Mononuclear cell (primary cell): ENCODE data around the gene DCUN1D5. TPM values are rescaled to one million over a fixed set of nuclear protein-coding genes. Genes with fewer than 3 reads are reported as not detected.

Experiments
- H3K27me3 ChIP-seq: 2 replicates; pipeline ENCODE4 v1.6.0; 2011; ENCODE audit warnings: low read length, control low read depth; ENCODE audit not compliant: insufficient read depth
- H3K4me1 ChIP-seq: 2 replicates; pipeline ENCODE4 v1.5.1; 2011; ENCODE audit warnings: mild to moderate bottlenecking, low read length, control low read depth; ENCODE audit not compliant: insufficient read depth
- H3K4me3 ChIP-seq: 2 replicates; pipeline ENCODE4 v1.5.1; 2011; ENCODE audit warnings: mild to moderate bottlenecking, low read length, moderate library complexity
- H3K9me3 ChIP-seq: 2 replicates; pipeline ENCODE4 v1.5.1; 2011; ENCODE audit warnings: low read depth, mild to moderate bottlenecking, control low read depth, low read length
- total RNA-seq: library from RNA; depleted of rRNA; stranded (reverse); fragments of >200 nt; gene quantifications from one replicate; pipeline ENCODE4 v1.2.3, GENCODE V29; 2012

Gene DCUN1D5
- 23.1 TPM for total RNA-seq

- peak within 1 kb of the TSS; percentile 89 for H3K4me3 ChIP-seq
- peaks cover 35% of the 10 kb centered on the region for H3K27me3 ChIP-seq
- peaks cover 15% of the 10 kb centered on the region for H3K4me1 ChIP-seq
- no peaks in the 10 kb centered on the region for H3K9me3 ChIP-seq
Observed at GRCh38 chr11:103091801-103092524, at the start of gene DCUN1D5. Gene DCUN1D5 (minus strand): TSS chr11:103092160. CDS start chr11:103091872, 288 bp downstream.

DNA sequence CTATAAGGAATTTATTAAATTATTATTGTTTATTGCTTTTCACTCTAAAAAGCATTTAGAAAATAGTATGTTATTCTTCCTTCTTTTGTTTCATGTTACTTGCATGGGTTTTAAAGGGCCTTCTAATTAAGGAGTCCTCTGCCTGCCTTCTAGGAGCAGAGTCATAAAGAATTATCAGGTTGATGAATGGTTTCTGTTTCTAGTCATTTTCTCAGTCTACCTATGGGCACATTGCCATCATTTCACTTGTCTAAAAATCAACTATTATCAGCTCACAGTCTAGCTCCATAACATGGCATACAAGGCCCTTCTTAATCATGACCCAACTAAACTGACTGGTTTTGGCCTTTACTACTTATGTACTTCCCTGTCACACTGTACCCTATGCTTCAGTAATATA lies 33.5 kb upstream of the DCUN1D5 start:
- Histone ChIP-seq H3K27me3 (no peaks in the 10 kb centered on the region), H3K4me3 (no peak overlapping the region), H3K9me3 (no peaks in the 10 kb centered on the region), H3K4me1 (no peaks in the 10 kb centered on the region)

- H3K4me3 ChIP-seq, result no peak overlapping the region
- H3K27me3 ChIP-seq, result no peaks in the 10 kb centered on the region
- H3K9me3 ChIP-seq, result no peaks in the 10 kb centered on the region
- peaks cover 3% of the 10 kb centered on the region for H3K4me1 ChIP-seq
Observed at GRCh38 chr11:103114836-103115235, 22.9 kb upstream of the DCUN1D5 start.

- Histone ChIP-seq H3K4me3 (no peak overlapping the region), H3K27me3 (peaks cover under 1% of the 10 kb centered on the region), H3K9me3 (no peaks in the 10 kb centered on the region), H3K4me1 (peaks cover 16% of the 10 kb centered on the region)
Observed at GRCh38 chr11:103112364-103112763, 20.4 kb upstream of the DCUN1D5 start.

- H3K4me3 ChIP-seq, result no peak overlapping the region
- H3K27me3 ChIP-seq, result peaks cover 3% of the 10 kb centered on the region
Observed at GRCh38 chr11:103111400-103111799, 19.4 kb upstream of the DCUN1D5 start.

GRCh38 chr11:103110391-103110790 lies 18.4 kb upstream of the DCUN1D5 start:
- H3K4me3 ChIP-seq, result no peak overlapping the region
- peaks cover 16% of the 10 kb centered on the region for H3K4me1 ChIP-seq
- H3K27me3 ChIP-seq, result peaks cover 6% of the 10 kb centered on the region
- H3K9me3 ChIP-seq, result no peaks in the 10 kb centered on the region

More at GRCh38 chr11:103111400-103111799, 19.4 kb upstream of the DCUN1D5 start:
- H3K4me1 ChIP-seq, result peaks cover 16% of the 10 kb centered on the region
- H3K9me3 ChIP-seq, result no peaks in the 10 kb centered on the region

- Histone ChIP-seq H3K4me3 (peak overlapping the region; percentile 69), H3K9me3 (no peaks in the 10 kb centered on the region), H3K27me3 (peaks cover 9% of the 10 kb centered on the region), H3K4me1 (peaks cover 16% of the 10 kb centered on the region)
Observed at GRCh38 chr11:103109818-103110388, 17.9 kb upstream of the DCUN1D5 start.

DNA sequence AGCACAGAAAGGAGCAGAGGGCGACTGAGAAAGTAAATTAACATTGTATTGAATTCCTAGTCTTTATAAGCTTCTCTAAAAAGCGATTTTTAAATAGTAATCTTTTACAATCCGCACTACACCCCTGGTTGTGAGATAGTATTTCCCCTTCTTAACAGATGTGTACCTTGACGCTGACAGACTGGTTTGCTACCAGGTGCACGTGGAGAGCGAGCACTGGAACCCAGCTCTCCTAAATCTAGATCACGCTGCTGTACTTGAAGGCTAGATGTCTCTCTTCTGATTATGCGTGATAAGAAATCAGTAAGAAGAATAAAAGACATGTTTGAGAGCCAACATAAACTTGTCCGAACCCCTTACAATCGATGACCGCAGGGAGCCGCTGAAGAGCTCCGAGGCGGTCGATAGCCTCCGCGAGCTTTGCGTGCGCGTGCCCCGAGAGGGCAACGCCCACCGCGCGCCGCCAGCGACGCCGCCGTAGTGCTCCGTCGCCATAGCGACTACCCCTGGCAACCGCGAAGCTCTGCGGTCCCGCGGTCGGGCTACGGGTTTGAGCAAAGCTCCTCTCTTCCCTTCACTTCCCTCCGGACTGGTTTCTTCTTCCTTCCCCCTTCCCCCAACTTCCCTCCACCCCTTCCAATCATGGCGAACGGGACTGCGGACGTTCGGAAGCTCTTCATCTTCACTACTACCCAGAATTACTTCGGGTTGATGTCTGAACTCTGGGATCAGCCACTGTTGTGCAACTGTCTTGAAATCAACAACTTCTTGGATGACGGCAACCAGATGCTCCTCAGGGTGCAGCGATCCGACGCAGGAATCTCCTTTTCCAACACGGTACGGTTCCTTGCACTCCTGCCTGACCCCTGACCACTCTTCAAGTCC lies 17.2 kb upstream of the DCUN1D5 start, which contains the start of gene DYNC2H1:
Gene DYNC2H1 (plus strand): TSS at position 494 of the 885 bp plus-strand sequence. CDS start 149 bp downstream, at position 643.
- Histone ChIP-seq H3K27me3 (peaks cover 16% of the 10 kb centered on the region), H3K9me3 (no peaks in the 10 kb centered on the region), H3K4me1 (peaks cover 16% of the 10 kb centered on the region), H3K4me3 (peak within 1 kb of the TSS; percentile 69)

- H3K27me3 ChIP-seq, result peaks cover 60% of the 10 kb centered on the region
Observed at GRCh38 chr11:103097279-103097678, 5.3 kb upstream of the DCUN1D5 start.

GRCh38 chr11:103091064-103091800 lies 728 bp downstream of the DCUN1D5 start:
- peaks cover 15% of the 10 kb centered on the region for H3K4me1 ChIP-seq
- H3K27me3 ChIP-seq, result peaks cover 30% of the 10 kb centered on the region
- H3K4me3 ChIP-seq, result peak overlapping the region; percentile 89
- no peaks in the 10 kb centered on the region for H3K9me3 ChIP-seq

More at GRCh38 chr11:103097279-103097678, 5.3 kb upstream of the DCUN1D5 start:
- H3K9me3 ChIP-seq, result no peaks in the 10 kb centered on the region
- no peak overlapping the region for H3K4me3 ChIP-seq
- peaks cover 4% of the 10 kb centered on the region for H3K4me1 ChIP-seq

- H3K4me3 ChIP-seq, result no peak overlapping the region
Observed at GRCh38 chr11:103086461-103086860, 5.5 kb downstream of the DCUN1D5 start.

GRCh38 chr11:103085758-103086365 lies 6.1 kb downstream of the DCUN1D5 start:
- Histone ChIP-seq H3K27me3 (no peaks in the 10 kb centered on the region), H3K4me1 (peaks cover 6% of the 10 kb centered on the region), H3K4me3 (no peak overlapping the region), H3K9me3 (no peaks in the 10 kb centered on the region)

More at GRCh38 chr11:103086461-103086860, 5.5 kb downstream of the DCUN1D5 start:
- Histone ChIP-seq H3K4me1 (peaks cover 10% of the 10 kb centered on the region), H3K27me3 (no peaks in the 10 kb centered on the region), H3K9me3 (no peaks in the 10 kb centered on the region)

DNA sequence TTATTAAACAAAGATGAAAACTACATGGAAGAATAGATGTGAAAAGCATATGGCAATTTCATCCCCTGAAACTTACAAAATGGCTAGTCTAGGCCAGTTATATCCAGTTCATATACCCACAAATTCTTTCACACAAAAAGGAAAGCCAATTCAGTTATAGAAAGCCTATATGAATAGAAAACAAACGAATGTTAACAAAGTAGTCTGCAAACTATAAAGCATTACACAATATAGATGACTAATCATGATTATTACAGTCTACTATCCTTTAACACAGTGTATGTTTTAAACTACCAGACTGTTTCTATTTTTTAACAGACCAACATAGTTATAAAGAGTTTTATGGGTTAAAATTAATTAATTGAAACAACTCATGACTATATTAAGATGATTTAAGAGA lies 12.1 kb downstream of the DCUN1D5 start:
- H3K9me3 ChIP-seq, result no peaks in the 10 kb centered on the region
- no peak overlapping the region for H3K4me3 ChIP-seq
- H3K4me1 ChIP-seq, result no peaks in the 10 kb centered on the region
- no peaks in the 10 kb centered on the region for H3K27me3 ChIP-seq

GRCh38 chr11:103078710-103079109 lies 13.2 kb downstream of the DCUN1D5 start:
- H3K9me3 ChIP-seq, result no peaks in the 10 kb centered on the region
- no peaks in the 10 kb centered on the region for H3K4me1 ChIP-seq
- no peak overlapping the region for H3K4me3 ChIP-seq
- no peaks in the 10 kb centered on the region for H3K27me3 ChIP-seq
